Heart left ventricle (tissue), 16 donors: ENCODE results near the gene PRDM11. TPM values are rescaled to one million over a fixed set of nuclear protein-coding genes. Genes with fewer than 3 reads are reported as not detected.

Experiments used
- ATAC-seq, 4 donors: fragments of 200-7000 bp; cut with Tn5 transposase; one replicate each; pipeline ENCODE4 v1.9.1; 2020 to 2022; ENCODE audit warnings: moderate library complexity in 4 of 4, mild to moderate bottlenecking in 3 of 4, moderate number of reproducible peaks in 1 of 4
- DNase-seq, 5 donors: peaks; one replicate each; pipeline ENCODE4 v3.0.0-alpha.2; 2020
- H3K27ac ChIP-seq, 12 donors: fragments of 200-600 bp; sonication (generic) in 4 of 12; one replicate each; pipeline versions ENCODE4 v1.5.0 to v1.8.0; 2016 to 2022; ENCODE audit warnings: mild to moderate bottlenecking in 2 of 12
- H3K27me3 ChIP-seq, 9 donors: fragments of 200-600 bp; sonication (generic) in 2 of 9; one replicate each; pipeline versions ENCODE4 v1.5.1 to v1.8.0; 2016 to 2022; ENCODE audit warnings: mild to moderate bottlenecking in 3 of 9
- H3K36me3 ChIP-seq, 9 donors: fragments of 200-600 bp; sonication (generic) in 2 of 9; one replicate each; pipeline versions ENCODE4 v1.5.0 to v1.8.0; 2018 to 2022; ENCODE audit warnings: mild to moderate bottlenecking in 2 of 9
- H3K4me1 ChIP-seq, 12 donors: fragments of 200-600 bp; sonication (generic) in 4 of 12; one replicate each; pipeline versions ENCODE4 v1.5.0 to v1.8.0; 2016 to 2022; ENCODE audit warnings: mild to moderate bottlenecking in 3 of 12
- H3K4me3 ChIP-seq, 12 donors: fragments of 200-600 bp; sonication (generic) in 4 of 12; one replicate each; pipeline versions ENCODE4 v1.5.0 to v1.8.0; 2017 to 2022; ENCODE audit warnings: mild to moderate bottlenecking in 9 of 12, moderate library complexity in 4 of 12
- H3K9me3 ChIP-seq, 12 donors: fragments of 200-600 bp; sonication (generic) in 4 of 12; one replicate each; pipeline versions ENCODE4 v1.5.0 to v1.8.0; 2016 to 2022; ENCODE audit warnings: mild to moderate bottlenecking in 1 of 12
- POLR2A ChIP-seq, 2 donors: fragments of 450-650 bp; IDR thresholded peaks; one replicate each; pipeline ENCODE4 v1.6.1; 2017; ENCODE audit warnings: antibody characterized with exemption in 2 of 2, mild to moderate bottlenecking in 2 of 2, moderate library complexity in 2 of 2
- WGBS, 4 donors: extraction: QIAGEN DNeasy Blood & Tissue Kit in 2 of 4; methylation state at CpG; one replicate each; pipeline versions ENCODE4 v1.1.5 to v1.1.7; 2013 to 2018; 5-methylcytosine and 5-hydroxymethylcytosine counted together
- intact Hi-C, 10 donors: fragments of 100-400 bp; cut with DNase I; formaldehyde crosslinking; loops; one replicate each; pipeline versions ENCODE4 v1.11.1 to v1.14.2; 2022
- polyA plus RNA-seq, 2 donors: library from polyadenylated mRNA; stranded (reverse); fragments of 200-250 nt; gene quantifications; one replicate each; pipeline ENCODE4 v1.2.3, GENCODE V29; 2013
- total RNA-seq, 9 donors: library from RNA; depleted of rRNA in 2 of 9; stranded (reverse); fragments of >200 nt in 2 of 9; fragmentation: NEBNext Ultra II Directional in 3 of 9; extraction: Animal tissue kit (Norgen Biotek cat#: 25700) in 3 of 9; gene quantifications; one replicate each; pipeline versions ENCODE4 v1.1.0 to v1.2.4, GENCODE V29; 2016 to 2023
- TF ChIP-seq, protein P1 (sequence below), 12 donors: fragments of 200-600 bp; sonication (generic) in 4 of 12; IDR thresholded peaks; one replicate each; pipeline versions ENCODE4 v1.5.0 to v1.8.0; 2018 to 2022; ENCODE audit warnings: antibody characterized with exemption in 12 of 12, mild to moderate bottlenecking in 5 of 12
- donor health status: ischemic (EF 13 %, LVEDD 7.1; RV severe dilation, severe dysfunction).
- donor health status: healthy with polysubstance abuse.
- donor health status: DM: no; HTN: yes; CAD: no.
- donor health status: DM: no; HTN: no; CAD: no.
- donor health status: ischemic (EF 25% LVEDD 6.9; RV normal size, moderate dysfunction).
- donor health status: ischemic (EF 25% LVEDD 5.7; RV mildly dilated, moderate dysfunction).
- donor health status: healthy.
- donor health status: DM: yes; HTN: yes; CAD: no.
- donor health status: ischemic (EF 35%, LVEDD 5.7; RV mildly dilated, moderate dysfunction).
- donor health status: nonischemic (EF 11% LVEDD 7.7; RV severe dilation, severe dysfunction).
- donor health status: DM: yes; HTN: yes; CAD: no.
- donor health status: PGD.
- donor health status: ischemic (EF 29% LVEDD 5.4; RV normal size, mild dysfunction).
- donor health status: nonischemic (EF 23%, LVEDD 6.1; RV moderate dilation, normal function).

The PRDM11 gene
- total and polyA plus RNA-seq, 11 donors: 4.5 to 29.6 (median 18.2) TPM

DNA sequence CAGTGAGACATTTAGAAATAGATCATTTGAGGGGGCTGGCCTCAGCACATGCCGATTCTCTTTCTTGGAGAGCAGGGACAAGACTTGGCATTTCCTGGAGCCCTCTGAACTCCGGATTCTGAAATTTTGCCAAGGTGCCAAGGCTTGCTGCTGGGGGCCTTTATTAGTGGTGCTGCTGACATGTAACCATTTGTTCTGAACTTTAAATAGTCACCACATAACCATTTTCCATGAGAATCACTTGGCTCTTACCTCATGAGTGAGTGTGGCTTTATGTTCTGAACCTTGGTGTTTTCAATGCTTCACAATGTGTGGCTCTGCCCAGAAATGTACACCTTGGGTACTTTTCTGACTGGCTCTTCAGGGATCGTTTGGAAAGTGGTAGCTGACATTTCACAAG, 106.4 kb downstream of the PRDM11 start:
- H3K27me3 ChIP-seq: peaks cover 0 to 14% (median 0%) of the 10 kb centered on the region in 9 donors
- 53 to 65% (median 61%) methylated on average over 3 of the region's 3 CpGs for WGBS, 4 donors
- ATAC-seq (no peak), DNase-seq (no peak)
- intact Hi-C loops: loop anchor here in 2 of 10 donors (5.0 kb wide), 3 partner anchors 74 to 141 kb away; no protein-coding TSS in a partner anchor
- H3K36me3 ChIP-seq: no peaks in the 10 kb centered on the region
- no peak for TF ChIP-seq POLR2A (IDR thresholded peaks at IDR 0.05)
- TF ChIP-seq, protein P1, sequence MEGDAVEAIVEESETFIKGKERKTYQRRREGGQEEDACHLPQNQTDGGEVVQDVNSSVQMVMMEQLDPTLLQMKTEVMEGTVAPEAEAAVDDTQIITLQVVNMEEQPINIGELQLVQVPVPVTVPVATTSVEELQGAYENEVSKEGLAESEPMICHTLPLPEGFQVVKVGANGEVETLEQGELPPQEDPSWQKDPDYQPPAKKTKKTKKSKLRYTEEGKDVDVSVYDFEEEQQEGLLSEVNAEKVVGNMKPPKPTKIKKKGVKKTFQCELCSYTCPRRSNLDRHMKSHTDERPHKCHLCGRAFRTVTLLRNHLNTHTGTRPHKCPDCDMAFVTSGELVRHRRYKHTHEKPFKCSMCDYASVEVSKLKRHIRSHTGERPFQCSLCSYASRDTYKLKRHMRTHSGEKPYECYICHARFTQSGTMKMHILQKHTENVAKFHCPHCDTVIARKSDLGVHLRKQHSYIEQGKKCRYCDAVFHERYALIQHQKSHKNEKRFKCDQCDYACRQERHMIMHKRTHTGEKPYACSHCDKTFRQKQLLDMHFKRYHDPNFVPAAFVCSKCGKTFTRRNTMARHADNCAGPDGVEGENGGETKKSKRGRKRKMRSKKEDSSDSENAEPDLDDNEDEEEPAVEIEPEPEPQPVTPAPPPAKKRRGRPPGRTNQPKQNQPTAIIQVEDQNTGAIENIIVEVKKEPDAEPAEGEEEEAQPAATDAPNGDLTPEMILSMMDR (IDR thresholded peaks at IDR 0.05): no peak
- H3K4me1 ChIP-seq: peaks cover 0 to 3% (median 0%) of the 10 kb centered on the region in 12 donors
- H3K9me3 ChIP-seq: no peaks in the 10 kb centered on the region
- no peak overlapping the region for H3K27ac ChIP-seq
- H3K4me3 ChIP-seq: no peak overlapping the region

DNA sequence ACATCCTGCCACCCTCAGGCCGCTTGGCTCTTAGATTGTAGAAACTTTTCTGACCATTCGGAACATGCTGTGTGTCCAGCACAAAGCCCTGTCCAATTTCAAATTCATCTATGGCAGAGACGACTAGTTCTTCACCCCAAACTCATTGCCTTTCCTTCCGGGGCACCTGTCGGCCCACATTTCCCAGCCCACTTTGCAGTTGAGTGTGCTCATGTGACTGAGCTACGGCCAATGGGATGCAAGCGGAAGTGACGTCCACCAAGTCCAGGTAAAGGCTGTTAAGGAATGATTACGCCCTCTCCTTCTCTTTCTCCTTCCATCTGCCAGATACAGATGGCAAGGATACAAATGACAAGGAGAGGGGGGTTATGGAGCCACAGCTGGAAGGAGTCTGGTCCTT, 107.2 kb downstream of the PRDM11 start:
- no peak overlapping the region for H3K27ac ChIP-seq
- no peak for ATAC-seq
- no peak for TF ChIP-seq POLR2A (IDR thresholded peaks at IDR 0.05)
- TF ChIP-seq, protein P1 (IDR thresholded peaks at IDR 0.05): no peak
- WGBS, 4 donors: 82 to 92% (median 88%) methylated on average over 9 of the region's 9 CpGs
- H3K36me3 ChIP-seq: no peaks in the 10 kb centered on the region
- H3K9me3 ChIP-seq: no peaks in the 10 kb centered on the region
- intact Hi-C loops: loop anchor here in 2 of 10 donors (5.0 kb wide), 3 partner anchors 74 to 141 kb away; no protein-coding TSS in a partner anchor
- peaks cover 0 to 14% (median 0%) of the 10 kb centered on the region in 9 donors for H3K27me3 ChIP-seq
- H3K4me1 ChIP-seq: peaks cover 0 to 3% (median 0%) of the 10 kb centered on the region in 12 donors
- H3K4me3 ChIP-seq: no peak overlapping the region
- DNase-seq: no peak

GRCh38 chr11:45254070-45254469, 107.6 kb downstream of the PRDM11 start:
- 80 to 92% (median 88%) methylated on average over 2 to 4 of the region's 4 CpGs for WGBS, 4 donors

GRCh38 chr11:45258982-45259530, 112.6 kb downstream of the PRDM11 start:
- Histone ChIP-seq H3K27ac (no peak overlapping the region), H3K36me3 (no peaks in the 10 kb centered on the region), H3K4me3 (no peak overlapping the region), H3K4me1 (no peaks in the 10 kb centered on the region), H3K9me3 (no peaks in the 10 kb centered on the region), H3K27me3 (peaks cover 0 to 22% (median 3%) of the 10 kb centered on the region in 9 donors)
- ATAC-seq: no peak
- no peak for DNase-seq
- TF ChIP-seq, protein P1 (IDR thresholded peaks at IDR 0.05): no peak
- no peak for TF ChIP-seq POLR2A (IDR thresholded peaks at IDR 0.05)
- intact Hi-C loops: no loop called here
- WGBS, 4 donors: 40 to 54% (median 43%) methylated on average over 4 of the region's 4 CpGs

More at GRCh38 chr11:45254070-45254469, 107.6 kb downstream of the PRDM11 start:
- intact Hi-C loops: loop anchor here in 2 of 10 donors (5.0 kb wide), 3 partner anchors 73 to 142 kb away; no protein-coding TSS in a partner anchor
- no peak overlapping the region for H3K27ac ChIP-seq
- peaks cover 0 to 3% (median 0%) of the 10 kb centered on the region in 12 donors for H3K4me1 ChIP-seq
- peaks cover 0 to 14% (median 0%) of the 10 kb centered on the region in 9 donors for H3K27me3 ChIP-seq
- TF ChIP-seq POLR2A (IDR thresholded peaks at IDR 0.05): no peak
- TF ChIP-seq, protein P1 (IDR thresholded peaks at IDR 0.05): no peak
- no peak overlapping the region for H3K4me3 ChIP-seq
- H3K9me3 ChIP-seq: no peaks in the 10 kb centered on the region
- no peak for DNase-seq
- ATAC-seq: no peak
- no peaks in the 10 kb centered on the region for H3K36me3 ChIP-seq
